Epidermal melanocyte (primary cell): ENCODE data around the gene OR2S2.

ENCODE experiments used
- DNase-seq: peaks from one replicate; pipeline ENCODE4 v3.0.0; 2011; ENCODE audit warnings: low spot score; ENCODE audit not compliant: insufficient read length

OR2S2 gene

GRCh38 chr9:35909687-35910612, 48.0 kb downstream of the OR2S2 start:
- no peak for DNase-seq

- no peak for DNase-seq
These were observed 48.7 kb downstream of the OR2S2 start, which contains the start of gene SPAAR for GRCh38 chr9:35909274-35909673. SPAAR (plus strand) TSS chr9:35909490; CDS start chr9:35910464, 974 bp downstream.

DNA sequence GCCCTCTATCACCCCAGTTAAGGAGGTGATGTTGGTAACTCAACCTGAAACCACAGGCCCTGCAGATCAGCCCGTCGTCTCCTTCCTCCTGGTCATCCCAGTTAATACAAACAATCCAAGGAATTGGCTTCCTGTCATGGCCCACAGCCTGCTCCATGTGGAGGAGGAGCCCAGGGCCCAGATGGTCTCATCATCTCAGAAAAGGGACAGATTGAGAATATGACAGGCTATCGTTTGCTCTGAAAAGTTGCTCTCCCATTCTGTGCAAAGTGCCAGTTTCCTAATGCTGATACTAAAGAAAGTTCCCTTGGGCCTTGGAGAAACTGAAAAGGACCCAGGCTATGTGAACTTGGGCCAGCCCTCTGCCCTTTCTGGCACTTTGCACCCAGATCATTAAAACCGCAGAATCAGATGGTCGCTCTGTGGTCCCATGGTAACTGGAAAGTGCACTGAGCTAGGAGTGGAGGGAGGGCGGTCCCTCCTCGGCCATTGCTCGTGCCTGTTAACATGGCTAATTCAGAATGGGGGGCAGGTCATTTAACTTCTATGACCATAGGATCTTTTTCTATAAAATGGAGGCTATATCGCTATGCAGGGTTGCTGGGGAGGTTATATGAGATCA, 49.3 kb downstream of the OR2S2 start:
- no peak for DNase-seq

DNA sequence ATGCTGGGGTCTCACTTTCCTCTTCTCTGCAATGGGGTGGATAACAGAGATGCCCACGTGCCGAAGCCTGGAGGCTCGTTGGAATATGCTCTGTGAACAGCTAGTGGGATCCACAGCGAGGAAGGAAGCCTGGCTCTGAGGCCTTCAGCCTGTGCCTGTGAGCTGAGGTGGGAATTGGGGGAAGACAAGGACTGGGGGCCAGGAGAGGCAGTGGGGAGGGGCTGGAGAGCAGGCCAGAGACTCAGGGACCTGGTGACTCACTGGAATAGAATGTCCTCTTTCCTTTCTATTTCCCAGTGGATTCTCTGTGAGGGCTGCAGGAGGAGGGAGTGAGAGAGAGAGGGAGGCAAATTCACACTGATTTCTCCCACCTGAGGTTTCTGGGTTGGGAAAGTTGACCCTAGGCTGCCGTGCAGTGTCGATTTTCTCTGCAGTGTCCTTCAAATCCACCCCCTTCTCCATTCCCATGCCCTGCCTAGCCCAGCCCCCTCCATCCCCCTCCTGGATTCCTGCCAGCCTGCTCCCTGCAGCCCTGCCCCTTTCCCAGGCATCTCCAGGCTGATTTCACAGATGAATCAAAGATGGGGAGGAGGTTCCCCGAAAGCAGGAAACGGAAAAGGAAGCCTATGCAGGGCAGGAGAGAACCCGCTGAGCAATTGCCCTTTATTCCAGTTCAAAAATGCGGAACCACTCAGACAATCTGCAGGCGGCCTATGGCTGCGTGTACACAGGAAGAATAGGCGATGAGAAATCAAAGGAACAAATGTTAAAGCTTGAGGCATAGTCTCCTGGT, 50.0 kb downstream of the OR2S2 start:
- peak; percentile 57 for DNase-seq
